SIG-M5 (cell line): ENCODE data around the gene MED27.
"Not testable (repeated sequence)": the region's sequence is repeated elsewhere in the genome, so short reads cannot be mapped to it uniquely, and the experiment has no call there.

Experiments
- DNase-seq: peaks from one replicate; lab custom pipeline; 2025; lab: John Stamatoyannopoulos, UW

Gene MED27

GRCh38 chr9:132077881-132078698 lies 1.6 kb downstream of the MED27 start:
- DNase-seq: no peak

GRCh38 chr9:132075853-132076252 lies 3.8 kb downstream of the MED27 start:
- no peak for DNase-seq

DNA sequence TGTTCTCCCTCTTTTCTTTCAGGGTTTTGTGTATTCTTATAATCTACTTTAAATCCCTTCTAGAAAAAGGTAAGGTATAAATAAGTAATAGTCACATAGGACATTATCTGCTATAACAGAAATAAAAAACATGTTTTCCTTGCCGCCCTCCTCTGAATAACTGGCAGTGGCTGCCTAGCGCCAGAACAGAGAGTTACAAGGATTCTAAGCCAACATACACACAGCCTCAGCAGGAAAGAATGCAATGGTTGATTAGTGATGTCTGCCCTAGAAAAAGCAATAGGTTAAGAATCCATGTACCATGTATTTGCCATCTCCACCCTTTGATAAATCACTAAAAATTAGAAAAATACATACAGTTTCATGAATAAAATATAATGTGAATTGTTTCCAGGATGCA lies 4.9 kb downstream of the MED27 start:
- no peak for DNase-seq

DNA sequence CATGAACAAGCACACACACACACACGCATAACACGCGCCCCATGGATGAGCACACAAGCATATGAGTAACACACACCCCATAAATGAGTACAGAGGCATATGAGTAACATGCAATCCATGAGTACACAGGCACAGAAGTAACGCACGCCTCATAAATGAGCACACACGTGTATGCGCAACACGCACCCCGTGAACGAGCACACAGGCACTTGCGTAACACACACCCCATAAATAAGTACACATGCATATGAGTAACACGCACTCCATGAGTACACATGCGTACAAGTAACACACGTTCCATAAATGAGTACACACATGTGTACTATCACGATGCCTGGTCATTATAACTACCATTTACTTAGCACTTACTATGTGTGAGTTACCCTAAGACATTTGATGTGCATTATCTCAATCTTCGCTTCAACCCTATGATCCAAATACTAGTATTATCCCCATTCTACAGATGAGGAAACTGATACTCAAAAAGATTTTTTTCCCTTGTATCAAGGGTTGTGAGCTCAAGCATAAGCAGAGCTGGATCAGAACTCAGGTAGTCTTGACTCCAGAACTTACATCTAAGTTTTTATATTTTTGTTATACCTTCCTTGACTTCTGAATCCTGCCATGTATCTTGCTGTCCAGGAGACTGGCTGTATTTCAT lies 7.7 kb downstream of the MED27 start:
- no peak for DNase-seq

DNA sequence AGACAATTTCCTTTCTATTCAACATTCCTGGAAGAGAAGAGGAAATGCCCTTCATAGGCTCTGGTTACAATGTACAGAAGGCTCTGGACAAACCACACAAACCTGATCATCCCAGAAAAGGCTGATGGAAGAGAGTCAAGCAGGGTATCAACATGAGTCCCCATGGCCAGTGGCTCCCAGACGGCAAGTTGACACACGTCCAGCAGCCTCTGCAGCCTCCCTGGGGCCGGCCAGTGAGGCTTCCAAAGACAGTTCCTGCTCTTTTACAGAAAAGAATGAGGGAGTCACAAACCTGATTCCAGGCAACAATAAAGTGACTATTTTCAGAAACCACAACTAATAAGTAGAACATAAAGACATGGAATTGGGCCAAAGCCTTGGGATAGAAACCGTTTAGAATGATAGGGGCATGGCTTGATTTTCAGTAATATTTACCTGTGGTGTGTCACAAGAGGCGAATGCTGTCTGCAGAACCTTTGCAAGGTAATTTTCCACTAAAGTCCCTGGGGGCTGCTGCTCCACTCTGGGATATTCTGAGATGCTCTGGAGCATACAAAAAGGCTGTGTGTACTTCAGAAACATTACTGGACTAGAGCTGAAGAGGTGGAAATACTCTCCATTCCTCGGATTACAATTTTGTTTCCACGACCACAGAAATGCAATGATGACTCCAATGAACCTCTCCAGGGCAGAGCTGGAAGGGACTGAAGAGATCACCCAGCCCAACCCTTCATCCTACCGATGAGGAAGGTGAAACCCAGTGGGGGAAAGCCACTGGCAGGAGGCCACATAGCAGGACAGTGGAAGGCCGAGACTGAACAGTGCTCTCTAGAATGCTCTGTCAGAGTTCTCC lies 10.4 kb downstream of the MED27 start:
- DNase-seq: no peak

DNA sequence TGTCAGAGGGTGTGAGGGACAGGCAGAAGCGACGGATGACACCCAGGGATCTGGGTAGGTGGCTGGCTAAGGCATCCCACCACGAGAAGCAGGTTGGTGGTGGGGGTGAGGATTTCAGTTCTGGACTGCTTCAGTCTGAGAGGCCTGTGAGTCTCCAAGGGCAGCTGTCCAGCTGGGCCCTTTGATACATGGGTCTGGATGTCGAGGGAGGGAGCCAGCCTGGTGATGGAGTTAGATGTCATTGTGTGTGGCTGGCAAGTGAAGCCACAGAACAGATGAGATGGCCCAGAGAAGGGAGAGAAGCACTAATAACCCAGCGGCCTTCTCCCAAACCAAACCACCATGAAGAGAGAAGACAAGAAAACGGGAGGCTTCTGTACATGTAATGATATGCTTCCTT lies 11.1 kb downstream of the MED27 start:
- no peak for DNase-seq

DNA sequence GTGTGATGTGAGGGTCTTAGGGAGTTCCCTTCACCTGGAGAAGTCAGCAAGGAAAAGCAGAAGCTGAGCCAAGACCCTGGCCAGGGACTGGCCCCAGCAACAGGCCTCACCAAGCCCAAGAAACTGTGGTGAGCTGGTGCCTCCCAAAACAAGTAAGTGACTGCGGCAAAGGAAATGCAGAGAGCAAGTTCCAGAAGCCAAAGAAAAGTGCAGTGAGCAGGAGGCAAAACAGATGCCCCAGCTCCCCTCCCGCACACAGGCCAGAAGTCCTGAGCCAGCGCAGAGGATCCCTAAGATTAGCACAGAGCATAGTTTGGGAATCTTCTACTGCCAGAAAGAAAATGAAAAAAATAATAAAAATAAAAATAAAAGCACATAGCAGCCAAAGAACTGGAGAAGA lies 13.2 kb downstream of the MED27 start:
- DNase-seq: no peak

DNA sequence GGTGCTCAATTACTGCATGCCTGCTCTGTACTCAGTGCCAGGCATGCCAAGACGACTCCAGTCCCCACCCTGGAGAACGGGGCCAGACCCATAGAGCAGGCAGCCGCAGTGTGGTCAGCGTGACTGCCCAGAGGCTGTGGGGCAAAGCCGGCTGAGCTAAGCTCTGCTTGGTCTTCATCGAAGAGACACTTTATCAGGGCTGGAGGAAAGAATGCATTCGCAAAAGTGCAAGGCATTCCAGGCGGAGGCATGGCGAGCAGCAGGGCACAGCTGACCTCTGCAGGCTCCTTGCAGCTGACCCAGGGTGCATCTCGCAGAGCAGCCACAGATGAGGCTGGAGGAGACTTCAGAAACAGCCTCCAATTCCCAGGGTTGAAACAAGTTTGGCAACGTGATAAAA lies 13.6 kb downstream of the MED27 start:
- DNase-seq: no peak

- DNase-seq: no peak
These were observed 16.4 kb downstream of the MED27 start for GRCh38 chr9:132063281-132063680.

DNA sequence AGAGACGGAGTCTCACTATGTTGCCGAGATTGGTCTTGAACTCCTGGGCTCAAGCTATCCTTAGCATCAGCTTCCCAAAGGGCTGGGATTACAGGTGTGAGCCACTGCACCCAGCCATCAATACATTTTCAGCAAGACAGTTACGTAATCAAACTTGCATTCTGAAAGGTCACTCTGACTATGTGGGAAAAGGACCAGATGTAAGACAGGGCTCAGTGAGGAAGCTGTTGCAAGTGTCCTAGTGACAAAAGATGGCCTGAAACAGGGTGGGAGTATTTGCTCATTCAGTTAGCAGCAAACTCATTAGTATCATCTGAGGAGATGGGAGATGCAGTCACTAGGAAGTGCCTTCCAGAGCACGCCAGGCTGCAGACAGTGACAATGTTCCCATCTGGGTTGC lies 16.9 kb downstream of the MED27 start:
- no peak for DNase-seq

DNA sequence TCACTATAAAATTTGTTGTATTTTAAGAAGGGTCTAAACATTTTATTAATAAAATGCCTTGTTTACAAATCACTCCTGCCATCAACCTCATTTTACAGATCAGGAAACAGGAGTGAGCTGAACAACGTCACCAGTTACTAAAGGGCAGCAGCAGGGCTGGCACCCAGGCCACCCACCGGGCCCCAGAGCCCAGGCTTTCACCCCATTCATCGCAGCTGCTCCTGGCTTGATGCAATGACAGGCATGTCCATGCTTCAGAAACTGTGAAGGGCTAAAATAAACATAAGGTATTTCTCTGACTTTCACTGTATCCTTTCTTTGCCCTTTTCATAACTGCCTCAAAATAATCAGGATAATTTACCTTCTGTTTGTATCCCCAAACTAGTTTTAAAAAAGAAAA lies 18.1 kb downstream of the MED27 start:
- DNase-seq: no peak

GRCh38 chr9:132059361-132059760 lies 20.3 kb downstream of the MED27 start:
- DNase-seq: no peak

DNA sequence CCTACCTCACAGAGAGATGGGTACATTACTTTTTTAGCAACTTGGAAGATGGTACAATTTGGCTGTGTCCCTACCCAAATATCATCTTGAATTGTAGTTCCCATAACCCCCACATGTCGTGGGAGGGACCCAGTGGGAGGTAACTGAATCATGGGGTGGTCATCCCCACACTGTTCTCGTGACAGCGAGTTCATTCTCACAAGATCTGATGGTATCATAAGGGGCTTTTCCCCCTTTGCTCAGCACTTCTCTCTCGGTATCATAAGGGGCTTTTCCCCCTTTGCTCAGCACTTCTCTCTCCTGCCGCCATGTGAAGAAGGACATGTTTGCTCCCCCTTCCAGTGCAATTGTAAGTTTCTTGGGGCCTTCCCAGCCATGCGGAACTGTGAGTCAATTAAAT lies 21.4 kb downstream of the MED27 start:
- not testable (repeated sequence) for DNase-seq

DNA sequence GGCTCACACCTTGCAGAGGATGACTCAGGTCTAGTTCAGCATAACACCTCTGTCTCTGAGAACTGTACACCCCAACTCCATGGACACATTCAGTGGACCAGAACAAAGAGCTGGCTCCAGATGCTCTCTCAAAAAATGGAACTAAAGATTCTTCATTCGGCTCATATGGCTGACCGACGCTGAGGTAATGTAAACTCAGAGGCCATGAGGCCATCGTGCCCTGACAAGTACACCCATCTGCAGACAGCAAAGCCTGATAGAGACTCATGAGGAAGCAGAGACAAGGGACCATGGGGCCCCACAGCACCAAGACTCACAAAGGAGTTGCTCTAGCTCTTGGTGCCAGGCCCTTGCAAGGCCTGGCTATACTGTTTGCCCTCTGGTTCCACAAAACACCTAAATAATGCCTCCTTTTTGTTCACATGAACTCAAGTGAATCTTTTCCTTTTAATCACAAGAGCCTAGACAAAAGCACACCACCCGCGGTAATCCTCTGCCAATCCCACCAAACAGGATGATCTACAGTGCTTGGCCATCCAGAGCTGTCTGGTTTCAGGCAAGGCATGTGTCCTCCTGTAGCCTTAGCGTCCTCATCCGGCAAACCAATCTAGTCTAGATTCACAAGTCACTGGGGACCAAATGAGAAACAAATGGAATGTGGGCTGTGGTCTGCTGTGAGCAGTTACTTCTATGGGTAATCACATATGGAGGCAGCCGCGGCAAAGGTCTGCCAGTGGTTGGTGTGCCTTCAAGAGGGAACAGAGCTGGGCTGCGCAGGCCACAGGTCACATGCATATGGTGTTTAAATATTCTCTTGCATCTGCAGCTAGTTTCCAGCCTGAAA lies 22.7 kb downstream of the MED27 start:
- no peak for DNase-seq

DNA sequence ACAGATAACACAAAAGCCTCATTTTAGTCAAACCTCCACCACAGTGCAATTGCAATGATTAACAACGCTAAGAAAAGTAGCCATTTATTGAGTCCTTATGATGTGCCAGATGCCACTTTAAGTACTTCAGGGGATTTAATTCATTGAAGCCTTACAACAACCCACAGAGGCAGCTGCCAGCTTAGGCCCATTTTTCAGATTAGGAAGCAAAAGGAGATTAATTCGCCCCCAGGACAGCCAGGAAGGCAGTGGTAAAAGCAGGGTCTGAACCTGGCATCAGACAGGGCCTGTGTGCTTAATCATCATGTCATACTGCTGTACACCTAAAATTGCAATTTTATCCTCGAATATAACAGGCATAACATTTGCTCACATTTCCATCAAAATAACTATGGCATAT lies 23.9 kb downstream of the MED27 start:
- no peak for DNase-seq

DNA sequence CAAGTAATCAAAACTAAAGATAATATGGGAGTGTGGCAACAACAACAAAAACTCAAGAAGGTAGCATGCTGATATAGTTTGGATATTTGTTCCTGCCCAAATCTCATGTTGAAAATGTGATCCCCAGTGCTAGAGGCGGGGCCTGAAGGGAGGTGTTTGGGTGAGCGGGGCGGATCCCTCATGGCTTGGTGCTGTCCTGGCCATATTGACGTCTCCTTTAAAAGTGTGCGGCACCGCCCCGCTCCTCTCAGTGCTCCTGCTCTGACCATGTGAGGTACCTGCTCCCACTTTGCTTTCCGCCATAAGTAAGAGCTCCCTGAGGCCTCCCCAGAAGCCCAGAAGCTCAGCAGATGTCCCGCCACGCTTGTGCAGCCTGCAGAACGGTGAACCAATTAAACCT lies 25.6 kb downstream of the MED27 start:
- DNase-seq: no peak

DNA sequence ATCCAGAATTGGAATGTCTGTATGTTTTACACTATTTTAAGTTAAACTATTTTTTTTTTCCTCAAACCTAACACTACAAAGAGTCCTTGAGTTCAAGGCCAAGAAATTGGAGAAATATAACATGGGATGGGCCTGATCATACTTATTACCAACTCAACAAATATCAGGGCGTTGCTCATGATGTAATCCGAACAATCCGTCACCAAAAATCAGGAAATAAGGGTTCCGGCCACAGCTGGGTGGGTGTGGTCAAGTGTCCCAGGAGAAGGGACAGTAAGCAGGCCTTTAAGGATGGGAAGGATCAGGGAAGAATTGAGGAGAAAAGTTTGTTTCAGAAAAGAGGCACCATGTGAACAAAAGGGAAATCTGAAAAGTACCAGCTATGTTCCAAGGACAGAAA lies 29.8 kb downstream of the MED27 start:
- no peak for DNase-seq

- no peak for DNase-seq
These were observed 30.3 kb downstream of the MED27 start for GRCh38 chr9:132049323-132049882.

DNA sequence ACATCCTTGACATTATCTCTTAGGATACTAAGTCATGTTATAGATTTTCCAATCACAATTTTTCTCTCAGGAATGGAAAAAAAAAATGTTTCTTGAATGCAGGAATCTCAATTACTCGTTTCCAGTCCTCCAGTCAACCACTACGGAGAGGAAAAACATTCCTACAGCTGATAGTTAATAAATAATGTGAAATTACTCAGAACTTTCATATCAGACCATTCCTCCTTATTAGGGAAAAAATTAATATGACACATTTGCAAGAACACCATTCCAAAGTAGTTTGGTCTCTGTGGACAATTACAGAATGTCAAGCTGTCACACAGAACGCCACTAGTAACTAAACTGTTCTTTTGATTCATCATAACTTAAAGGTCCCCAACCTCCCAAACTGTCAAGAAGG lies 31.5 kb downstream of the MED27 start:
- DNase-seq: no peak

GRCh38 chr9:132046456-132046855 lies 33.2 kb downstream of the MED27 start:
- DNase-seq: no peak

- DNase-seq: no peak
These were observed 35.3 kb downstream of the MED27 start for GRCh38 chr9:132044176-132044875.
